A549 (cell line): Measurements from ENCODE around the gene GIMAP8. TPM values are rescaled to one million over a fixed set of nuclear protein-coding genes. Genes with fewer than 3 reads are reported as not detected.

Experiments used
- ATAC-seq, 2 experiments: fragments of 200-7000 bp in 1 of 2; fragments of >200 bp in 1 of 2; cut with Nextera tagmentation in 1 of 2; cut with Tn5 transposase in 1 of 2; 3 replicates each; pipeline versions ENCODE4 v1.8.0 to v1.9.1; 2018 to 2020; ENCODE audit warnings: mild to moderate bottlenecking in 1 of 2, moderate library complexity in 1 of 2
- CTCF ChIA-PET: fragments of 300-600 bp; sonication (Branson Sonifier 250); formaldehyde crosslinking; extraction: SDS; loops from one replicate; lab custom pipeline; 2021; ENCODE audit warnings: antibody characterized with exemption, inconsistent platforms; lab: Yijun Ruan, JAX
- POLR2A ChIA-PET: fragments of 350-600 bp; formaldehyde crosslinking; extraction: SDS; loops from one replicate; lab custom pipeline; 2021; ENCODE audit warnings: antibody characterized with exemption, inconsistent platforms; lab: Yijun Ruan, JAX
- DNase-seq, 2 experiments: peaks; one replicate each; pipeline versions ENCODE4 v3.0.0 to v3.0.0-alpha.2; 2011 to 2016; ENCODE audit warnings: low read depth in 1 of 2, low spot score in 1 of 2
- FAIRE-seq: peaks from 2 replicates; lab custom pipeline; 2011; peaks lifted over from hg19 to GRCh38; lab: Jason Lieb, UNC
- H3K27ac ChIP-seq, 2 experiments: fragments of >200 bp; sonication (Bioruptor Twin); formaldehyde crosslinking; 3 replicates each; pipeline ENCODE4 v1.5.1; 2016 to 2017
- H3K4me1 ChIP-seq: fragments of >200 bp; sonication (Bioruptor Twin); formaldehyde crosslinking; 3 replicates; pipeline ENCODE4 v1.6.1; 2016
- H3K4me2 ChIP-seq: fragments of >200 bp; sonication (Bioruptor Twin); formaldehyde crosslinking; 3 replicates; pipeline ENCODE4 v1.6.1; 2016
- H3K4me3 ChIP-seq: fragments of >200 bp; sonication (Bioruptor Twin); formaldehyde crosslinking; 3 replicates; pipeline ENCODE4 v1.5.1; 2016
- H3K9me3 ChIP-seq: fragments of >200 bp; sonication (Bioruptor Twin); formaldehyde crosslinking; 3 replicates; pipeline ENCODE4 v1.6.1; 2016
- ATOH8 ChIP-seq: fragments of 250-450 bp; sonication (Bioruptor Pico); IDR thresholded peaks from 2 replicates; pipeline ENCODE4 v1.5.0; 2020; ENCODE audit warnings: low read depth, mild to moderate bottlenecking, moderate library complexity
- BCL3 ChIP-seq: fragments of >200 bp; sonication (Bioruptor Twin); formaldehyde crosslinking; IDR thresholded peaks from 3 replicates; pipeline ENCODE4 v1.6.1; 2016
- CEBPB ChIP-seq, 2 experiments: fragments of >200 bp in 1 of 2; sonication (Bioruptor Twin) in 1 of 2; formaldehyde crosslinking in 1 of 2; IDR thresholded peaks; 2 replicates each; pipeline ENCODE4 v1.6.1; 2012 to 2016
- ESRRA ChIP-seq: fragments of 150-350 bp; IDR thresholded peaks from 2 replicates; pipeline ENCODE4 v1.6.1; 2014; ENCODE audit warnings: mild to moderate bottlenecking, low read length, borderline replicate concordance
- FOSL2 ChIP-seq, 2 experiments: fragments of 450-650 bp in 1 of 2; fragments of >200 bp in 1 of 2; sonication (Bioruptor Twin) in 1 of 2; formaldehyde crosslinking; IDR thresholded peaks; 2 replicates each; pipeline versions ENCODE4 v1.5.0 to v1.6.1; 2016 to 2020; ENCODE audit warnings: mild to moderate bottlenecking in 1 of 2, moderate library complexity in 1 of 2
- FOXS1 ChIP-seq: fragments of 250-450 bp; sonication (Bioruptor Pico); IDR thresholded peaks from 2 replicates; pipeline ENCODE4 v1.5.0; 2020; ENCODE audit warnings: mild to moderate bottlenecking, moderate library complexity
- HES2 ChIP-seq: fragments of >200 bp; sonication (Bioruptor Twin); formaldehyde crosslinking; IDR thresholded peaks from 2 replicates; pipeline ENCODE4 v1.6.1; 2016
- HEYL ChIP-seq: fragments of 250-450 bp; sonication (Bioruptor Pico); IDR thresholded peaks from 2 replicates; pipeline ENCODE4 v1.8.0; 2021; ENCODE audit warnings: mild to moderate bottlenecking, moderate library complexity
- HOXB5 ChIP-seq: fragments of 250-450 bp; sonication (Bioruptor Pico); IDR thresholded peaks from 2 replicates; pipeline ENCODE4 v1.5.0; 2020; ENCODE audit warnings: mild to moderate bottlenecking, moderate library complexity
- JUN ChIP-seq, 2 experiments: fragments of >200 bp; sonication (Bioruptor Twin); formaldehyde crosslinking; IDR thresholded peaks; 2 replicates in 1 of 2; 3 replicates in 1 of 2; pipeline ENCODE4 v1.6.1; 2016 to 2017
- JUNB ChIP-seq: fragments of >200 bp; sonication (Bioruptor Twin); formaldehyde crosslinking; IDR thresholded peaks from 2 replicates; pipeline ENCODE4 v1.6.1; 2016
- MAFK ChIP-seq: fragments of 450-650 bp; IDR thresholded peaks from 2 replicates; pipeline ENCODE4 v1.6.1; 2014; ENCODE audit not compliant: partially characterized antibody
- MAZ ChIP-seq: fragments of 150-350 bp; IDR thresholded peaks from 2 replicates; pipeline ENCODE4 v1.6.1; 2014; ENCODE audit warnings: antibody characterized with exemption, low read depth, low read length, borderline replicate concordance
- MYC ChIP-seq: IDR thresholded peaks from 2 replicates; pipeline ENCODE4 v1.6.1; 2012; ENCODE audit warnings: mild to moderate bottlenecking, inconsistent platforms, low read length, improper control_type of control experiment, borderline replicate concordance
- NPAS2 ChIP-seq: fragments of 250-450 bp; sonication (Bioruptor Pico); IDR thresholded peaks from 2 replicates; pipeline ENCODE4 v1.8.0; 2022; ENCODE audit warnings: mild to moderate bottlenecking, moderate library complexity, borderline replicate concordance
- NR3C1 ChIP-seq: fragments of >200 bp; sonication (Bioruptor Twin); formaldehyde crosslinking; IDR thresholded peaks from 3 replicates; pipeline ENCODE4 v1.6.1; 2017
- PBX3 ChIP-seq: IDR thresholded peaks from 2 replicates; pipeline ENCODE4 v1.6.1; 2012
- PHF8 ChIP-seq: fragments of 200-600 bp; sonication (generic); IDR thresholded peaks from 2 replicates; pipeline ENCODE4 v1.6.1; 2016; ENCODE audit warnings: low read depth, mild to moderate bottlenecking, antibody characterized with exemption, moderate library complexity, borderline replicate concordance
- POLR2AphosphoS2 ChIP-seq: conservative IDR thresholded peaks from 2 replicates; pipeline ENCODE4 v1.6.1; 2012; ENCODE audit warnings: low read length, improper control_type of control experiment, inconsistent platforms
- RAD21 ChIP-seq, 2 experiments: fragments of >200 bp in 1 of 2; sonication (Bioruptor Twin) in 1 of 2; formaldehyde crosslinking in 1 of 2; IDR thresholded peaks in 1 of 2; conservative IDR thresholded peaks in 1 of 2; 2 replicates in 1 of 2; 3 replicates in 1 of 2; pipeline ENCODE4 v1.6.1; 2012 to 2018; ENCODE audit warnings: inconsistent platforms in 1 of 2
- SMC3 ChIP-seq: fragments of >200 bp; sonication (Bioruptor Twin); formaldehyde crosslinking; IDR thresholded peaks from 3 replicates; pipeline ENCODE4 v1.6.1; 2018; ENCODE audit warnings: inconsistent platforms
- TFCP2L1 ChIP-seq: fragments of 250-450 bp; sonication (Bioruptor Pico); IDR thresholded peaks from 2 replicates; pipeline ENCODE4 v1.5.0; 2021; ENCODE audit warnings: mild to moderate bottlenecking
- ZC3H11A ChIP-seq: fragments of 450-650 bp; IDR thresholded peaks from 2 replicates; pipeline ENCODE4 v1.6.1; 2014; ENCODE audit warnings: antibody characterized with exemption, mild to moderate bottlenecking
- ZNF302 ChIP-seq: fragments of 250-450 bp; sonication (Bioruptor Pico); IDR thresholded peaks from 2 replicates; pipeline ENCODE4 v1.9.0; 2021; ENCODE audit warnings: inconsistent platforms, mild to moderate bottlenecking, moderate library complexity
- WGBS: methylation state at CpG from one replicate; pipeline ENCODE4 v1.1.6; 2017; ENCODE audit errors: missing lambda C conversion rate; 5-methylcytosine and 5-hydroxymethylcytosine counted together
- polyA minus RNA-seq: library from RNA; depleted of rRNA, polyadenylated mRNA; stranded (reverse); fragments of >200 nt; gene quantifications from 2 replicates; pipeline ENCODE4 v1.2.3, GENCODE V29; 2011; rRNA and poly(A)+ RNA removed
- polyA plus RNA-seq, 4 experiments: library from polyadenylated mRNA; depleted of rRNA in 3 of 4; stranded (reverse); fragments of >200 nt; fragmentation: RNase III in 1 of 4; extraction: RNeasy Plus Mini Kit Qiagen cat#74134 plus additional on column Dnase treatment in 1 of 4; gene quantifications; 2 replicates in 3 of 4; 3 replicates in 1 of 4; pipeline ENCODE4 v1.2.3, GENCODE V29; 2011 to 2017

Gene GIMAP8
- polyA plus RNA-seq (2011; rRNA removed) (not detected in 2 replicates), polyA plus RNA-seq (2017; fragmentation: RNase III; extraction: RNeasy Plus Mini Kit Qiagen cat#74134 plus additional on column Dnase treatment) (not detected in 3 replicates), polyA minus RNA-seq (not detected in 2 replicates)
- polyA plus RNA-seq (2012; cell fraction: cytosol; rRNA removed), result not detected in 2 replicates
- not detected in 2 replicates for polyA plus RNA-seq (2012; cell fraction: nucleus; rRNA removed)

- ChIA-PET CTCF (no interaction called here), POLR2A (no interaction called here)
- Histone ChIP-seq H3K4me2 (no peak within 1 kb of the TSS), H3K9me3 (no peaks in the 10 kb centered on the region), H3K27ac (no peak within 1 kb of the TSS), H3K4me1 (no peaks in the 10 kb centered on the region), H3K4me3 (no peak within 1 kb of the TSS)
- no peak for FAIRE-seq
- ATAC-seq, result no peak; a peak in 1 of 6 replicates
- no peak for DNase-seq
- no peak for TF ChIP-seq PHF8
- no peak for TF ChIP-seq MAFK
- TF ChIP-seq RAD21 (conservative IDR thresholded peaks at IDR 0.05 in 1 of 2, IDR thresholded peaks at IDR 0.05 in 1 of 2), result no peak
- TF ChIP-seq NR3C1, result no peak
- TF ChIP-seq PBX3, result no peak
- no peak for TF ChIP-seq JUN (IDR thresholded peaks at IDR 0.05)
- TF ChIP-seq SMC3, result no peak
- no peak for TF ChIP-seq ATOH8 (CRISPR knock-in tag)
- no peak for TF ChIP-seq HEYL (CRISPR knock-in tag)
- TF ChIP-seq FOSL2 (IDR thresholded peaks at IDR 0.05), result no peak
- TF ChIP-seq FOSL2 (CRISPR knock-in tag; IDR thresholded peaks at IDR 0.05), result no peak
- TF ChIP-seq NPAS2 (CRISPR knock-in tag), result no peak
- WGBS, result 37% methylated on average over 20 of the region's 22 CpGs
These were observed at the start of gene GIMAP8 for GRCh38 chr7:150450491-150451001. TSS of gene GIMAP8 (plus strand) at chr7:150450630. CDS start at chr7:150466699, 16,069 bp downstream.

- H3K4me2 ChIP-seq, result no peak overlapping the region; the same call in 2 of the 3 replicates
These were observed 49.5 kb upstream of the GIMAP8 start for GRCh38 chr7:150400788-150401423.

More at GRCh38 chr7:150400788-150401423, 49.5 kb upstream of the GIMAP8 start:
- ATAC-seq (no peak), FAIRE-seq (no peak), DNase-seq (no peak)
- H3K9me3 ChIP-seq, result no peaks in the 10 kb centered on the region
- WGBS, result 89% methylated on average over 15 of the region's 15 CpGs
- no peak overlapping the region for H3K4me3 ChIP-seq
- POLR2A ChIA-PET, result no interaction called here
- CTCF ChIA-PET, result interaction anchor here (1.0 to 2.0 kb wide), 5 partner anchors 9 to 45 kb away, joined by 3 to 7 read pairs (median 5); partner anchors contain the start of gene REPIN1
- H3K27ac ChIP-seq, result peak overlapping the region in 1 of 2 experiments; percentile 69; a peak in 3 of 6 replicates
- peaks cover 37% of the 10 kb centered on the region for H3K4me1 ChIP-seq
- TF ChIP-seq CEBPB (IDR thresholded peaks at IDR 0.05) (no peak), ESRRA (no peak), MAZ (no peak), FOSL2 (IDR thresholded peaks at IDR 0.05) (no peak), FOSL2 (CRISPR knock-in tag; IDR thresholded peaks at IDR 0.05) (no peak), HOXB5 (CRISPR knock-in tag) (no peak), HES2 (no peak), ZNF302 (CRISPR knock-in tag) (no peak), BCL3 (no peak), JUNB (no peak), MYC (no peak), POLR2AphosphoS2 (no peak), FOXS1 (CRISPR knock-in tag) (no peak), TFCP2L1 (CRISPR knock-in tag) (no peak), ZC3H11A (no peak)
